ENCODE results near the gene GPR153.

The GPR153 gene

DNA sequence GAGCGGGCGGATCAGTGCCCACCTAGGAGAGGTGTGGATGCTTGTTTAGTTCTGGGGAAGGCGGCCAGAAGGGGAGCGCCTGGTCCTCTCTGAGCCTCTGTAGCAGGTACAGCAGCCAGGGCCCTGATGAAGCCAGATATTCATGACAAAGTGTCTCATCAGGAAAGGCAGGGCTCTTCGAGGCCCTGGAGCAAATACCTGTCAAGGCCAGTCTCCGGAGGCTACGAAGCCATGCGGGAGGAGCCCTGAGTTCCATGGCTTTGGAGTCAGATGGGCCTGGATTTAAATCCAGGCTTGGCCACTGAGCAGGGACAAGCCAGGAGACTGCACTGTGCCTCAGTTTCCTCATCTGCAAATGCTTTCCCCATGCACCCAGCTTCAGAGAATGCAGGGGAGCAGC is 25.4 kb upstream of the GPR153 start:
- DNase-seq (ENCODE audit: low read depth) = no peak

DNA sequence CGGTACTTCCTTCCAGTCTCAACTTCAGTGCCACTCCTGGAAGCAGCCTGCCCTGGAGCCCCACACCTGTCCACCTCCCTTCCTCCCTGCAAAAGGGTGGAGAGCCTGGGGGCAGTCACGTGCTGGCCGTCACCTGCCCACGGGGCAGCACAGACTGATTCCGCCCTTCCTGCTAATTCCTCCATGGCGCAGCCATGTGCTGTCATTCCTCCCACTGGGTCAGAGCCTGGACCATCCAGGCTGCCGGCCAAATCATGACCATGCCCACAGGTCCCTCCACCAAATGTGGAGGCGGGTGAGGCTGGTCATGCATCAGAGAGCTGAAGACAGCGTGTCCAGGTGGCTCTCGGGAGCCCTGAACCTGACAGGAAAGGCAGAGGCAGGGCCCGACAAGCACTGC is 24.4 kb upstream of the GPR153 start:
- DNase-seq (ENCODE audit: low read depth) = no peak

DNA sequence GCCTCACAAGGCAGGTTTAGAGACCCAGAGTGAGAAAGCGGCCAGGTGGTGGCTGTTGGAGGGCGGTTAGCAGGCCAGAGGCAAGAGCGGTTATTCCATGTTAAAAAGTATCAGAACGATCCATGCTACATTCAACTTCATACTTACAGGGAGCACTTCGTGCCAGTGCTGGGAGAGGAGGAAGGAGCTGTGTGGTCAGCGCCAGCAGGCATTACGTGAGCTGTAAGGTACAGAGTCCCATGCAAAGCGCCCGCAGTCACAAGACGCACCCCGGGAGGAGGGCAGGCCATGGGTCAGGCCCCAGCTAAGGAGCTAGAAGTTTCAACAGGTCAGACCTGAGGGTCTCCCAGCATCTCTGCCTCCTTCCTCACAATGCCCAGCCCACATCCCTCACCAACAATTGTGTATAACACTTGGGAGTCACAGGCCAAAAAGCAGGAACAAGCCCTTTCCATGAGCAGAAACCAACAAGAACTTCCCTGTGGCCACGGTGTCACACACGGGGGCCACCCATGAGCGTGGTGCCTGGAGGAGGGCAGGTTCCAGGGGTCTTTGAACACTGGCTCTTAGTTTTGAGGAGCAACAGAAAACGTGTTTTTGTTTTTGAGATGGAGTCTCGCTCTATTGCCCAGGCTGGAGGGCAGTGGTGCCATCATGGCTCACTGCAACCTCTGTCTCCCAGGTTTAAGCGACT is 21.8 kb upstream of the GPR153 start:
- DNase-seq (ENCODE audit: low read depth) = no peak

DNA sequence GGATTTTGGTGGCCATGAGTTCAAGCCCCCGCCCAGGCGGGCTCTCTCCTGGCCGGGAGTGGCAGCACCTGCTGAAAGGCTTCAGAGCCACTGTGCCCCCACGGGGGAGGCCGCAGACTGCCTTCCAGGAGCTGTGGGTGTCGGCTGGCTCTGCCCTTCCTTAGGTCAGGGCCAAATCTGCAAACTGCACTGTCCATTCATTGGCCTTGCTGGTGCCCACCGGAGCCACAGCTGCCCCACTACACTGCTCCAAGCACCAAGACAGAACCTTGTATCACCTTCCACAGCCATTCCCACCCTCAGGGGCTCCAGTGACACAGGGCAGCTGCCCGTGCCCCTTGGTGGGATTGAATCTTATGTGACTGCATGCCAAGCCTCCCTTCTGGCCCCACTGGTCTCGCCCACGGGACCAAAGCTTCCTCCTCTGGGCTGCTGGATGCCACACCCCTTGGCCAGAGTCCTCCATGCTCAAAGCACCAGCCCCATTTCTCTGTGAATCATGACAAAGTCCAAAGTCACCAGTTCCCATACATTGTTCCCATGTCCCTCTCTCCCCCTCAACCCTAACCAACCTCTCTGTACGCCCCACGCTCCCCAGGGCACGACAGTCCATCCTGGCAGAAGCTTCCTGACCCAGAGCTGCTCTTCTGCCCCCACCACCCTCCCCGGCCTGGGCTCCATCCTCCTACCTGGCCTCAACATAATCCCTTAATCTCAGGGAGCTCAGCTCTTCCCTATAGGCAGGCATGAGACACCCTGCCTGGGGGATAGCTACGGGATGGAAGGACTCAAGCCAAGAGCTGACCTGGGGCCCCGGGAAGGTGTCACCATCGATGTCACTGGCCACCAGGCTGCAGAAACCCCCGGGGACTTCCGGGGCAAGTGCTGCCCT is 20.9 kb upstream of the GPR153 start:
- no peak for DNase-seq (ENCODE audit: low read depth)

DNA sequence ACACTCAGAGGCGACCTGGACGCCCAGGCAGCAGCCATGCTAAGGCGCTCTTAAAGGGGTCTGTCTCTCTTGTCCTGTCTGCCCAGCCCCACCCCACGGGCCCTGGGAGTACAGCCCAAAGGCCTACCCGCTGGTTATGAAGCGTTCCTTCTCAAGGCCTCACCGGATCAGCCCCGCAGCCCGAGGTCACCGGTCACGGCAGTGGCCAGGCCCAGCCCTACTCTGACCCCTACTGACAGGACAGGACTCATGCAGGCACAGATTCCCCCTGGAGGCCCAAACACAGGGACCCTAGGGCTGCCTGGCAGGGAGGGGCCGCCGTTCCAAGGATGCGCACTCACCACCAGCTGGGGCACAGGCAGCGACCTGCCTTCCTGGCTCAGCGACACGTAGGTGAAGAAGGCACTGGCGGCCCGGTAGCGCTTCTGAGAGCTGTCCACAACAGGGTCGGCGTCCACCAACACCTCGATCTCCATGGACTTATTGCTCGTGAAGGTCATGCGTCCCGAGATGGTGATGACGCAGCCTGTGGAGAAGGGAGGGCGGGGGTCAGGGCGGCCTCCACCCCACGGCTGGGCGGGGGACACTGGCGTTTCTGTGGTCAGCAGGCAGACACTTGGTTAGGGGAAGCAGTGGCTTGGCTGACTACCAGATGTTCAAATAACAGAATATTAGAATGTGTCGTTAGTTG is 20.0 kb upstream of the GPR153 start:
- DNase-seq (ENCODE audit: low read depth) = no peak

DNA sequence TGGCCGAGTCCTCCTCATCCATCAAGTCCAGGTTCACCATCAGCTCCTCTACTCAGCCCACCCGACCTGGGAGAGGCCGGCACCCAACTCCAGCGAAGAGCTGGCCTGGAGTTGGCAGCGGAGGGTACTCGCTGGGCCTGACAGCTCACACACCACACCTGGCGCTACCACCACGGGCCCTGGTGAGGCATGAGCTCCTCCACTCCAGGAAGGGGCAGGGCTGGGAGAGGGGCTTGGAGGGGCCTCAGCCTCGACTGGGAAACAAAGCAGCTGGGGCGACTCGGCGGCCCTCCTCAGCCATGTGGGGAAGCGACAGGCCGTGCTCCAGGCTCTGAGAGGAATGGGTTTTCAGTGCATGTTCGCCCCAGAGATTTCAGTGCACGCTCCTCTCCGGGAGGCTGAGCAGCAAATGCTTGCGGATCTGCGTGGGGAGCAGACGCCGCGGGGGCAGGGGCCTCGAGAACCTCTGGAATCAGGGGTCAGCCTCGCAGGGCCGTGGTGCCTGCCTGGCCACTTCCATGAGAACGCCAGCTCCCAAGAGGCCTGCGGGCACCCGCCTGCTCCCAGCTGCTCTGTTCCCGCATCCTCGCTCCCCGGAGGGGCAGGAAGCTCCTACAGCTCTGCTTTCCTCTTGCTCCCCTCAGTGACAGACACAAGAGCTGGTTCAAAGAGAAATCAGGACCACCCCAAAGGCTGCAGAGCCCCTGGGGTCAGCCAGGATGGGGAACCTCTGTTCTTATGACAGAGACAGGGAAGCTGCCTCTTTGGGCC is 18.9 kb upstream of the GPR153 start:
- DNase-seq (ENCODE audit: low read depth) = no peak

DNA sequence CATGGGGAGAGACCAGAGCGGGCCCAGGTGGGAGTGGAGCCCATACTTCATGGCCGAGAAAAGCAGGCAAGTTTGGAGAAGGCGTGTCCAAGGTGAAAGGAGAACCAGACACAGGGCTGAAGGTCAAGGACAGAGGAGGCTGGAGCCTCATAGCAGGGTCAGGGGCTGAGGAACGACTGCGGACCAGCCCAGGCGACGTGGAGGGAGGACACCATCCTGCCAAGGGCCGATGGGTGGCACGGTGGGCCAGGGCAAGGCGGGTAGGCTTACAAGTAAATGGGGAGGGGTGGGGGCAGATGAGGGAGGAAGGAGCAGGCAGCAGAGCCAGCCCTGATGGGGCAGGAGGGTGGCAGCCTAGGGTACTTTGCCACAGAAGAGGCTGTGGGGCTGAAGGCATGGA is 18.2 kb upstream of the GPR153 start:
- DNase-seq (ENCODE audit: low read depth) = no peak

DNA sequence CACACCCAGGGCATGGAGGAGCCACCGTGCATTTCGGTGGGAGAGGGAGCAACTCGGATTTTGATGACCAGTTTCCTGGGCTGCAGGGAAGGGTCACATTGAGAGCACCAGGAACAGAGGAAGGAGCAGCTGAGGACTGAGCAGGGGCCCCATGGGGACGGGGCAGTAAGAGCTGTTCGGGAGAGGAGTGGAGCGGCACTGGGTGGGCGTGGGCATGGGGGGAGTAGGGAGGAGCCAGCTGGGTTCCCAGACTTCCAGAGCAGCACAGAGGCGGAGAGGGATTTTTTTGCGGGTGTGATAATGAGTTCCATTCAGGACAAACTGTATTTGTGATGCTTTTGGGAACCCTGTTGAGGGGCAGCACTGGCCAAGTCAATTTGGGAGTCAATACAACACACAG is 17.4 kb upstream of the GPR153 start:
- DNase-seq (ENCODE audit: low read depth) = no peak

DNA sequence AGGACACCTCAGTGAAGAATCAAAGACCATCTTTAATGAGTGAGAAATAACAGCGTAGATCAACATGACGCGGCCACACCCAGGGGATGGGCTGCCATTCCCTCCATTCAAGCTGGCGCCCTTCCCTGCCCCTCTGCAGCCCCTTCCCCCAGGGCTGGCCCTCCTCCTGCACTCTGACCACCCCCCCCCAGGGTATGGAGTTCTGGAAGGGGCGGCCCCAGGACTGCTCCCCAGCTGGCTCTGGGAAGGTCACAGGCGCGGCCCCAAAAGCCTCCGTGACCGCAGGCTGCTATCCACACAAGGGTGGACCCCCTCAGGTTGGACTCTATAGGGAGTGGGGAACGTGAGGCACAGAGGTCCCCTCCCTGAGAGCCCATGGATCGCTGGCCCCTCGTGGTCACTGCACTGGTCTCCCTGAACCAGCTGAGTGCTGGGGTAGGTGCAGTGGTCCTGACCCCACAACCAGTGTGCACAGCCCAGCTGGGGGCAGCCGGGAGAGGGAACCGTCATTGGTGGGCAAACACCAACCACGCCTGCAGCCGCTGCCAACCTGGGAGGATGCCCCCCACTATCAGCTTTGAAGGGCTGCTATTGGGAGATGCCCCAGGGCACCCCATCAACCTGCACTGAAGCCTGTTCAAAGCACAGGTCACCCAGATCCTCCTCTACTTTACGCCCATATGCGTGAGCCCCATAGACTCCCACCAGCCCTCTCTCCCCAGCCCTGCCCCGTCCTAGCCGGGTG is 16.1 kb upstream of the GPR153 start:
- no peak for DNase-seq (ENCODE audit: low read depth)

DNA sequence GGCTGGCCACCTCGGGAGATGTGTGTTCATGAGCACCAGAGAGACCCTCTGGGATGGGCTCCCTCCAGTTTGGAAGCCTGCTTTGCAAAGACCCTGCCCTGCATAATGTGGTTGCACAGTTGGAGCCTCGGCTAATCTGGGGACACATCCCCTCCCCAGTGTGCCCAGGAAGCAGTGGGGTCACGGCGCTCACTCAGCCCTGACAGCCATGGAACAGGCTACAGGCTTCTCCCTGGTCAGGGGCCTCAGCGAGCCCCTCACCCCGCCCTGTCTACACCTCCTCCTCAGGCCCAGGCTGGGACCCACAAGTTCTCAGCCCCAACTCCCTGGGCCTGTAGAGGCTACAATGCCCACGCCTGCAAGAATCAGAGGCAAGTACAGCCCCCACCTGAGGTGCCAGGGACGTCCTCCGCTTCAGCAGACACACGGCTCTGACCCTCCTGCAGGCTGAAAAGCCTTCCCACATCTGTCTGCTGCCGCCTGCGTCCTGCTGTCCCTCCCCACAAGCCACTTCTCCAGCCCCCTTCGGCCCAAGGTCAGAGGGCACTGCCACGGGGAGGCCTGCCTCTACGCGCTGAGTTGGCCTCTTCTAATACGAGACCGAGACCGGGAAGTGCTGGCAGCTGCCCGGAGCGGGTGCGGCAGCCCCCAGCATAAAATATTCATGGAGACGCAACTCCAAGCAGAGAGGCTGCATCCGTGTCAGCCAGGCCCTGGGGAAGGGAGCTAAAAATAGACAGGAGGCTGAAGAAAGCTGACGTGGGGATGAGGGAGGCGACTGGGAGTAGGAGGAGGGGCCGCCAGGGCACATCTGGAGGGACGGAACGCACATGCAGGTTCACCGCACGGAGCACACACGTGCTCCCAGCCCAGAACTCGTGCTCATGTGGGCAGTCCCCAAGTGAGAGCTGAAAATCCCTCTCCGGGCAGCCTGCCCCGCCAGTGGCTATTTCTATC is 15.2 kb upstream of the GPR153 start:
- no peak for DNase-seq (ENCODE audit: low read depth)

DNA sequence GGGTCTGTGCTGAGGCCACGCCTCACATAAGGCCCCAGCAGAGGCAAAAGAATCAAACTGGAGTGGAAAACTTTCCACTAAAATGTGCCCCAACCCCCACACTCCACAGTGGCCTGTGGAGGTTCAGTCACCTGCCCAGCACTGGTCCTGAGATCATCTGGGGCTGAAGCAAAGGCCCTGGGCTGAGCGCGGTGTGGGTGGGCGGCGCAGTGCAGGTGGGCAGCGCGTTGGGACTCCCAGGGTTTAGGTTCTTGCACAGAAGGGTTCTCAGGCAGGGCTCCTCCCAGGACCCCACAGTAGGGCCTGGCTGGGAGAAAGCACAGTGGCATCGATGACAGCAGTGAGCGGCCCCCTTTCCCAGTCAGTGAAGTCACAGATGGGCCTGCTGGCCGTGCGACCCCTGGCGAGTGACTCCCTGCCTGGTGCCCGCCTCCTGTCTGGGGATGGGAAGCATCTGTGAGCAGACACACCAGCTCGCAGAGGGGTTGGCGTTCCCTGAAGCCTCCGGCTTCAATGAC is 13.8 kb upstream of the GPR153 start:
- DNase-seq (ENCODE audit: low read depth) = no peak

DNA sequence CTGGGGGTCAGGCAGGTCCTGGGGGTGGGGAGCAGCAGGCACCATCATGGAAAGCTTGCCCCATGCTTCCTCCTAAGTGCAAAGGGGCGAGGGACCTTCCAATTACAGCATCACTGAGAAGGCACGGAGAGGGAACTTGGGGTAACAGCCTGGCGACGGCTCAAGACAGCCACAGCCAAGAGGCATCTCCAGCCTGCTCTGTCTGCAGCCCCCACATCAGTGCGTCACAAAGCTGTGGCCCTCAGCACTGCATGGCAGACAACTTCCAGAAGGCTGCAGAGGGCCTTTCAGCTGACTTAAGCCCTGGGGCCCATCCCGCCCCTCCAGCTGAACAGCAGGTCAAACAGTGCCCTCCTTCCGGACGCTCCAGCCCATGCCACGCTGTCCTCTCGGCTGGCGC is 13.2 kb upstream of the GPR153 start:
- DNase-seq (ENCODE audit: low read depth) = no peak

DNA sequence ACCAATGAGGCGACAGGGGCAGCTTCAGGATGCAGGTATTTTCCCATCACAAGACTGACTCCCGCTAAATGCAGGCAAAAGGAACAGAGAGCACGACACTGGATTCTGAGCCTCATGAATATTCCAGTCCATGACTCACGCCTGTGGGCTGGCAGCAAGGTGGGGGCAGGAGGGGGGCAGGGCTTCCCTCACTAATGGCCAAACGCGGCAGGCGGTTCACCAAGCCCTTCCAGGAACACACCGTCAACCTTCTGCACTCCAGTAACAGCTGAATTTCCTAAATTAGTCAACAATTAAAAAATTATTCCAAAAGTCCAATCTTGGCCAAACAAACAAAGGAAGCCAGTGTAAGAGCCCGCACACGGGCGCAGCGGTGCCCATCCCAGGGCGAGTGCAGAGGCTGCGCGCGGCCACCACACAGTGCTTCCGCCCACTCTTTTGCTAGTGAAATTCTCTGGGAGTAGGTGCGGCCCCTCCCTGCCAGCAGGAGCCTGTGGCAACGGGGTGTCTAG is 12.5 kb upstream of the GPR153 start:
- DNase-seq (ENCODE audit: low read depth) = no peak

DNA sequence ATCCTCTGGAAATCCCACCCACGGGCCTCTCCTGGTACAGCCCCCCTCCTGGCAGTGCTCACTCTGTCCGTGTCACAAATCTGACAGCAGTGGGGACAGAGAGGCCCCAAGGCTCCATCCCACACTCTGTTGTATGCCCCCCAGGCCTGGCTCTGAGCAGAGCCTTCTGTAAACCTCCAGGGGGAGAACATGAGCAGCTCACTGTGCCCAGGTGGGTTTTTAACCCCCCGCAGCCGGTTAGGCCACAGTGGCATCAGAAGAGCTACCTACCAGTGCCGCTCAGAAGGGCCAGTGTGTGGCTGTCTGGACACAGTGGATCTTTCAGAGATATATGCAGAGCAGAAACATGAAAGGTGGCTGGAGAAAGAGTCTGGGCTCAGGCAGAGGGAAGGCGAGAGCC is 12.0 kb upstream of the GPR153 start:
- DNase-seq (ENCODE audit: low read depth) = no peak

DNA sequence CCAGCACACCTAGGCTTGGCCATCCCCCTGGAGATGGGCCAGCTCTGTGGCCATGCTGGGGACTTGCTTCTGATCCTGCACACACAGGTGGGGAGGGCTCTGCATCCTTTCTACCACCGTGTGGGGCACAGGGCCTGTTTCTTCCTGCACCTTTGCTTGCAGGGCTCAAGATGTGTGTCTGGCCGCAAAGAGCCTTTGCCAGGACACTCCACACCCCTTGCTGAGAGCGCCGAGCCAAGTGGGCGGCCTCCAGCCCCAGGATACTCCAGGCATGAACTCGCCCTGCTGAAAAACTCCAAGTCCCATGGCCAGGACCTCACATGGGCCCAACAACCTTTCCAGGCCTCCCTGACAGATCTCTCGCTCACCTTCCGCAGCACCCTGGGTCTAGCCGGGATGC is 11.6 kb upstream of the GPR153 start:
- no peak for DNase-seq (ENCODE audit: low read depth)

DNA sequence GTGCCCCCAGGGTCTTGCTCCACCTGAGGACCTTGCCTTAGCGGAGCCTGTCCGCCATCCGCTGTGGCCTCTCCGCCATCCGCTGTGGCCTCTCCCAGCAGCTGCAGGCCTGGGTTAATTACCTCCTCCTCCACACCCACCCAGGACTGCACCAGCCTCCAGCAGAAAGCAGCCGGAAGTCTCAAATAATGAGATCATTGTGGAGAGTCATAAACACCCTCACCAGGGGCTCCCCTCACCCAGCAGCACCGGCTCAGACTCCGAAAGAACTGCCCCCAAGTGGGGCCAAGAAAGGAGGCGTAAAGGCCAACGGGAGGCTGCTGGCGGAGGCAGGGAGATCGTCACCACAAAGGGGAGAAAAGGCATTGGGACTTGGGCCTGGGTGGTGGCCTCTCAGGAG is 10.7 kb upstream of the GPR153 start:
- no peak for DNase-seq (ENCODE audit: low read depth)

DNA sequence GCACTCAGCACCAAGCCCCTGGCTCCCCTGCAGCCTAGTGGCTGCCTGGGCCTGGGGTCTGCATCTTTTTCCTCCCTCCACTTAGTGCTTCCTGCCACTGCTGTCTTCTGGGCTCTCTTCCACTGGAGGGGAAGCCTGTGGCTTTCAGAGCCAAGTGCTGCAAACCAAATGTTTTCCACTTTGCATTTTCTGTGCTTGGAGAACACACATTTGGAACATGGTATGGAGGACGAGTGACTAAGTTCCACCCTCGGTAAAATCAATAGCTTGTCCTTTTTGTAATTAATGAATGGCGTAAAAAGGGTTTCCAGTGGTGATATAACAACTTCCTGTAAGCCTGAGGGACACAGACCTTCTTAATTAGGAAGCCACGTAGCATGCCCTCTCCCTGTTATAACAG is 10.1 kb upstream of the GPR153 start:
- DNase-seq (ENCODE audit: low read depth) = no peak

DNA sequence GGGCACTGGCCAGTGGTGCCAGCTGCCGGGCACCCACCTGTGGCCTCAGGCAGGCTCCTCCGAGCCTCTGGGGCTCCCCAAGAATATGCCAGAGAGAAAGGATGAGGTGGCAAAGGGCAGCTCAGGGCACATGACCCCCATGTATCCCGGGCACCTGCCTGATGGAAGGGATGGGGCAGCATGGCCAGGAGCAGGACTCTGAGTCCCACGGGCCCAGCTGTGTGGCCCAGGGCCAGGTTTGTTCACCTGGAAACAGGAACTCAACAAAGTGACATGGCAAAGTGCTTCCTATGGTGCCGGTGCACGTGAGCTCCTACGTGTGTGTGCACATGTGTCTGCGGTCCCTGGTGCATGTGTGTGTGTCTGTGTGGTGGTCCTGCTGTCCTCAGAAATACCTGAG is 9.5 kb upstream of the GPR153 start:
- no peak for DNase-seq (ENCODE audit: low read depth)

DNA sequence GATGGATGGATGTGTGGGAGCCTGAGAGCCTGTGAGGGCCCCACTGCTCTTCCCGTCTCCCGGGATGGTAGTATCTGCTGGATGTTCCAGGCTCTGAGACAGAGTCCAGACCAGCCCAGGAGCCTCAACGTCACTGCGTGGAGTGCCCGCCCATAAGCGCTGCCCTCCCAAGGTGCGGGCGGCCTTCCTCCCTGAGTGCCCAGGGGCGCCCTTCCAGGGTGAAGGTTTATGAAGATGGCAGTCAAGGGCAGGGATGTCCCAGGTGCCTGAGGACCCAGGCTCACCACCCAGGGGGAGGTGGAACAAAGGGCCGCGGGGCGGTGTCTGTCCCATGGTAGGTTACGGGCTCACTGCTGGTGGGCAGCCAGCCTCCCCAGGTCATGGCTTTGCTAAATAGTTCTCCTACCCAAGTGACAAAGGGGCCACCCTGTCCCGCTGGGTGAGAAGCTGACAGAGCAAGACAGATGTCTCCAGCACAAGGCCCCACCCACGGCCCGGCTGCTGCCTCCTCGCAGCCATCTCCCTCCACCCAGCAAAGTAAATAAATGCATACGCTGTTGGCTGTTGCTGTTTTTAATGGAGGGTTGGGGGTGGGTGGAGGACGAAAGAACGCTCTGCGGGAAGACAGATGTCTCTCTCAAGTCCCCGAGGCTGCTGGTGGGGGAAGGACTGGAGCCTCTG is 9.0 kb upstream of the GPR153 start:
- DNase-seq (ENCODE audit: low read depth) = no peak

Measured in stimulated activated CD8-positive, alpha-beta memory T cell treated with anti-CD3 and anti-CD28 coated beads, Interleukin-12 subunit alpha, Interleukin-12 subunit beta, amount 100 ng/mL, for 4 hours (primary cell).